Thoracic aorta (tissue), 2 donors: Measurements from ENCODE around the gene SHE. TPM values are rescaled to one million over a fixed set of nuclear protein-coding genes. Genes with fewer than 3 reads are reported as not detected.

ENCODE experiments used
- ATAC-seq: fragments of 150-250 bp; one replicate; pipeline ENCODE4 v1.8.0; 2017; ENCODE audit warnings: low read depth; ENCODE audit not compliant: insufficient number of reproducible peaks, low FRiP score
- DNase-seq: peaks from one replicate; pipeline ENCODE4 v3.0.0-alpha.2; 2020; ENCODE audit warnings: low spot score
- H3K27ac ChIP-seq, 2 donors: fragments of 200-600 bp; sonication (generic); 1 replicate in 1 of 2; 2 replicates in 1 of 2; pipeline ENCODE4 v1.5.1; 2016; ENCODE audit warnings: mild to moderate bottlenecking in 2 of 2, moderate library complexity in 2 of 2
- H3K27me3 ChIP-seq: fragments of 200-600 bp; sonication (generic); replicated peaks from 2 replicates; pipeline ENCODE4 v1.6.0; 2016; ENCODE audit warnings: mild to moderate bottlenecking; ENCODE audit not compliant: insufficient read depth
- H3K36me3 ChIP-seq: fragments of 200-600 bp; sonication (generic); one replicate; pipeline ENCODE4 v1.5.1; 2016
- H3K4me1 ChIP-seq, 2 donors: fragments of 200-600 bp; sonication (generic); 1 replicate in 1 of 2; 2 replicates in 1 of 2; pipeline versions ENCODE4 v1.5.1 to v1.6.0; 2016; ENCODE audit warnings: low read depth in 2 of 2, mild to moderate bottlenecking in 1 of 2; ENCODE audit not compliant: control insufficient read depth in 1 of 2
- H3K4me3 ChIP-seq: fragments of 200-600 bp; sonication (generic); 2 replicates; pipeline ENCODE4 v1.5.1; 2016; ENCODE audit warnings: mild to moderate bottlenecking
- H3K9me3 ChIP-seq: fragments of 200-600 bp; sonication (generic); 2 replicates; pipeline ENCODE4 v1.5.1; 2016
- total RNA-seq, 2 donors: library from RNA; depleted of rRNA; stranded (reverse); fragments of >200 nt; gene quantifications; one replicate each; pipeline versions ENCODE4 v1.1.0 to v1.2.3, GENCODE V29; 2016
- TF ChIP-seq, protein P1 (sequence below): fragments of 200-600 bp; sonication (generic); IDR thresholded peaks from one replicate; pipeline ENCODE4 v1.5.1; 2019; ENCODE audit warnings: antibody characterized with exemption

The SHE gene
- total RNA-seq, 2 donors from 2014 or later: 6.1 to 15.2 TPM

DNA sequence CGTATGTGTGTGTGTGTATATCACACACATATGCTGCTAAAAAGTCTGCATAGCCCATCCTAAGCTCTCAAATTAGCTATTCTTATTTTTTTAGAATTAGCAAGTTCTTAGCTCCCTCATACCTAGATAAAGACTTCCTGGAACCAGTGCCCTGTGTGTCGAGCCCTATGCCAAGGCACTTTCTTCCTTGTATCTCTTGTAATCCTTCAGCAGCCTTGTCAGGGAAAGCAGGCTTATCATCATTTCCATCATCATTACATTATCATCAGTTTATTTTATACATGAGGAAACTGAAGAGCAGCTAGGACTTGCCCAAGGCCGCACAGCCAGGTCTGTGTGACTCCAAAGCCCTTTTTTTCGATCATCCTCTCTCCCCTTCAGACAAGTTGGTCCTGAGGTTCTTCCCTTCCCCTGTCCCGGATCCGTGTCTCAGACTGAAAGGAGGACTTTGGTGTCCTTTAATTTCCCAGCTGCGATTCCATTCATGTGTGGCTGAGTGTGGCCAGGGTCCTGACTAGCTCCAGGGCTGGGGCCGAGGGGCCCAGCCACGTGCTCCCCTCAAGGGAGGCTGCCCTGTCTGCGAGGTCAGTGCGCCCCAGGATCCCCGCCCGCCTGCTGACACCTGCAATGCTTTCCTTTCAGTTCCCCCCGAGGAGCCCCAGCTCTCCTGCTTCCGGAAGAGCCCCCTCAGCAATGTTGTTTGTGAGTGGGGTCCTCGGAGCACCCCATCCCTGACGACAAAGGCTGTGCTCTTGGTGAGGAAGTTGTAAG, 72.2 kb downstream of the SHE start:
- Histone ChIP-seq H3K36me3 (no peaks in the 10 kb centered on the region), H3K4me1 (peaks cover 5 to 21% of the 10 kb centered on the region in 2 donors), H3K27me3 (no peaks in the 10 kb centered on the region), H3K27ac (no peak overlapping the region), H3K9me3 (no peaks in the 10 kb centered on the region), H3K4me3 (no peak overlapping the region)
- DNase-seq (no peak), ATAC-seq (no peak)
- TF ChIP-seq, protein P1, sequence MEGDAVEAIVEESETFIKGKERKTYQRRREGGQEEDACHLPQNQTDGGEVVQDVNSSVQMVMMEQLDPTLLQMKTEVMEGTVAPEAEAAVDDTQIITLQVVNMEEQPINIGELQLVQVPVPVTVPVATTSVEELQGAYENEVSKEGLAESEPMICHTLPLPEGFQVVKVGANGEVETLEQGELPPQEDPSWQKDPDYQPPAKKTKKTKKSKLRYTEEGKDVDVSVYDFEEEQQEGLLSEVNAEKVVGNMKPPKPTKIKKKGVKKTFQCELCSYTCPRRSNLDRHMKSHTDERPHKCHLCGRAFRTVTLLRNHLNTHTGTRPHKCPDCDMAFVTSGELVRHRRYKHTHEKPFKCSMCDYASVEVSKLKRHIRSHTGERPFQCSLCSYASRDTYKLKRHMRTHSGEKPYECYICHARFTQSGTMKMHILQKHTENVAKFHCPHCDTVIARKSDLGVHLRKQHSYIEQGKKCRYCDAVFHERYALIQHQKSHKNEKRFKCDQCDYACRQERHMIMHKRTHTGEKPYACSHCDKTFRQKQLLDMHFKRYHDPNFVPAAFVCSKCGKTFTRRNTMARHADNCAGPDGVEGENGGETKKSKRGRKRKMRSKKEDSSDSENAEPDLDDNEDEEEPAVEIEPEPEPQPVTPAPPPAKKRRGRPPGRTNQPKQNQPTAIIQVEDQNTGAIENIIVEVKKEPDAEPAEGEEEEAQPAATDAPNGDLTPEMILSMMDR: no peak

Other genes starting within 250 kb of the SHE start
- gene HAX1, start 229.8 kb downstream of the SHE start, total RNA-seq: 10 to 100 TPM; 82.4 to 91.4 TPM
- not detected for gene AQP10, start 181.3 kb downstream of the SHE start, total RNA-seq
- gene ATP8B2, start 176.9 kb downstream of the SHE start, total RNA-seq: 100 to 1,000 TPM; 190 to 291 TPM
- 10 to 100 TPM; 25.8 to 48.3 TPM for gene IL6R, start 97.1 kb downstream of the SHE start, total RNA-seq
- 10 to 100 TPM in 1 of 2 donors, 1 to 10 TPM in 1; 1.1 to 28.0 TPM for gene TDRD10, start 193 bp downstream of the SHE start, total RNA-seq
- 10 to 100 TPM; 28.4 to 49.5 TPM for gene UBE2Q1, start 56.2 kb upstream of the SHE start, total RNA-seq
- gene CHRNB2, start 65.4 kb upstream of the SHE start, total RNA-seq: not detected
- gene ADAR, start 105.8 kb upstream of the SHE start, total RNA-seq: 100 to 1,000 TPM in 1 of 2 donors, 10 to 100 TPM in 1; 86.1 to 149 TPM